Forelimb muscle (tissue), 1 donor: ENCODE data around the gene NRL. TPM values are rescaled to one million over a fixed set of nuclear protein-coding genes. Genes with fewer than 3 reads are reported as not detected.
A peak's percentile ranks its signal among the peaks of the same experiment; 100 is the strongest.
"Not testable (repeated sequence)": the region's sequence is repeated elsewhere in the genome, so short reads cannot be mapped to it uniquely, and the experiment has no call there.

ENCODE experiments used
- DNase-seq: peaks from one replicate; pipeline ENCODE4 v3.0.0-alpha.2; 2013; ENCODE audit warnings: low read depth
- polyA plus RNA-seq: library from polyadenylated mRNA; unstranded; fragments of 120-200 nt; gene quantifications from one replicate; pipeline ENCODE4 v1.2.1, GENCODE V29; 2013; ENCODE audit not compliant: insufficient read length

The NRL gene
- polyA plus RNA-seq, 1 donor = 1.8 TPM

DNA sequence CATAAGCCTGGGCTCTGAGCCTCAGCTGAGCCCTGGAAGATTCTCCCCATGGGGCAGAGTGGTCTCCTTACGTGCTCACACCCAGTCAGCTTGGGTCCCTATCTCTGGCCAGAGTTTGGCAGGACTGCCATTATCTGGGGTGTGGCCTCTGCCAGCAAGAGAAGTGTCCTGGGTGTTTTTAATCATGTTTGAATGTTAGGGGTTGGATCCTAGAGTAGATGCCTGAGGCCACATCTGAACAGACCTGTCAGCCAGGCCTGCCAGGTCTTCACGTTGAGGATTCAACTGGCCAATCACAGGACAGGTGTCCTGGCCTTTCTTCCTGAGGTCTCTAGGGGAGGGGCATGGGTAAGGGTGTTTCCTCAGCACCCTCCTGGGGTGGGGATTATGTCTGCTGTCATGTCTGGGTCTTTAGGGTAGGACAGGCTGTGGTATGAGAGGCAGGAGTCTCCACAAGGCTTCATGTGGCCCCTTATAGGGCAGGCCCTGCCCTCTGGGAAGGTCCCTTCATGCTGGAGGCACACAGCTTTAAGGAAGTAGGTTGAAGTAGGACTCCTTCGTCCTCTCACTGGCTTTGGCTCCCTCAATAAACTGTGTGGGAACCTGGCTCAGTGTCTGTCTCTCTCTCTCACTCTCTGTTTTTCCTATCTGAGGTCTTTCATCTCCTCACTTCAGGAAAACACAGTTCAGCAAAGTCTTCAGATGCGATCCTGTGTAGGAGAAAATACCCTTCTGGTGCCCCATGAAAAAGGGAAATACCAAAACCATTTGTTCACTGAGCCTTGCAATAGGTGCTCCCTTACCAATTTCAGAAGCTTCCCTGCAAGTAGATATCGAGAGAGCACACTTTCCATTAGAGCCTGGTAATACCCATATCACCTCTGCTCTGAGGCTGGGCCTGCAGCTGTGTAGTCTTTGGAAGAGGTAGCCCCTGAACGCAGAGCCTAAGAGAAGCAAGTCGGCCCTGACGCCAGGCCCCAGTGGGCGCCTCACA is 9.0 kb upstream of the NRL start:
- no peak for DNase-seq

DNA sequence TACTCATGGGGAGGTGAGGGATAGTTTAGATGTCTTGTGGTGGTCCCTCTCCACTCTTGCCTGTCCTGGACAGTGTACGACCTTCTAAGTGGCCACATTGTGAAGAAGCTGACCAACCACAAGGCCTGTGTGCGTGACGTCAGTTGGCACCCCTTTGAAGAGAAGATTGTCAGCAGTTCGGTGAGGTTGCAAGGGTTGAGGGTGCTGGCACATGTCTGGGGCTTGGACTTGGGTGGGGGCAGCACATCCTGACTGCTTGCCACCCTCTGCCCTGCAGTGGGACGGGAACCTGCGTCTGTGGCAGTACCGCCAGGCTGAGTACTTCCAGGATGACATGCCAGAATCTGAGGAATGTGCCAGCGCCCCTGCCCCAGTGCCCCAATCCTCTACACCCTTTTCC is 8.1 kb upstream of the NRL start:
- DNase-seq = no peak

DNA sequence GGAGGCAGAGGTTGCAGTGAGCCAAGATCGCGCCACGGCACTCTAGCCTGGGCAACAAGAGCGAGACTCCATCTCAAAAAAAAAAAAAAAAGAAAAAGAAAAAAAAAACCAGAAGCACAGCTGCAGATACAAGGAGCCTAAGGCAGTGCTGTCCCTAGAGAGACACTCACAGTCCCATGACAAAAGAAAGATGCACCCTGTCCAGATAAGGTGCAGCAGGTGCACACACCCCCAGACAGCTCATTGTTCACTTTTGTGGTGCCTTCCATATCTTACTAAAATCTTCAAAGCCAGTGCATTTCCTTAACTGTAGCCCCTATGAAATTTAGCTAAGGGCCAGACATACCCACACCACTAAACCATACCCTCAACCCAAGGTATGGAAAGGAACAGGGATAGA is 7.7 kb upstream of the NRL start:
- DNase-seq = no peak

DNA sequence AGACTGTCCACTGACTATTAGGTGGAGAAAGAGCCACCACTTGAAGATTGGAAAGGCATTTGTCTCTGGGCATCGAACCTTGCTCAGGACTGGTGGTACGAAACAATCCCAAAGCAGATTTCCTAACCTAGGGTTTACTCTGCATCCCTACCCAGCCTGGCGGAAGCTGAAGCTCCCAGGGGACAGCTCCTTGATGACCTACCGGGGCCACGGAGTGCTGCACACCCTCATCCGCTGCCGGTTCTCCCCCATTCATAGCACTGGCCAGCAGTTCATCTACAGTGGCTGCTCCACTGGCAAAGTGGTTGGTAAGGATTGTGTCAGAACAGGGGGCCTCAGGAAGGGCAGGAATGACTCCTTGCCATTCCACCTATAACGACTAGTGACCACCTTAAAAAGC is 6.5 kb upstream of the NRL start:
- no peak for DNase-seq

DNA sequence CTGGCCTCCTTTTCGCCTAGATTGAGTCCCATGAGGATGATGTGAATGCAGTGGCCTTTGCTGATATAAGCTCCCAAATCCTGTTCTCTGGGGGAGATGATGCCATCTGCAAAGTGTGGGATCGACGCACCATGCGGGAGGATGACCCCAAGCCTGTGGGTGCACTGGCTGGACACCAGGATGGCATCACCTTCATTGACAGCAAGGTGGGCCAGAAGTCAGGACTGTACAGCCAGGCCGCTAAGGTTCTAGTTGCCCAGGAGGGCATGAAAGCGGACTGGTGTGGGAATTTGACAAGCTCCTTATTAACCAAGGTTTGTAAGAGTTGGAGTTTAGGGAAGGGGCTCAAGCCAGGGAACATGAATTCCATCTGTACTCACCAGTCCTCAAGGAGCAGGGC is 4.9 kb upstream of the NRL start:
- DNase-seq = no peak

DNA sequence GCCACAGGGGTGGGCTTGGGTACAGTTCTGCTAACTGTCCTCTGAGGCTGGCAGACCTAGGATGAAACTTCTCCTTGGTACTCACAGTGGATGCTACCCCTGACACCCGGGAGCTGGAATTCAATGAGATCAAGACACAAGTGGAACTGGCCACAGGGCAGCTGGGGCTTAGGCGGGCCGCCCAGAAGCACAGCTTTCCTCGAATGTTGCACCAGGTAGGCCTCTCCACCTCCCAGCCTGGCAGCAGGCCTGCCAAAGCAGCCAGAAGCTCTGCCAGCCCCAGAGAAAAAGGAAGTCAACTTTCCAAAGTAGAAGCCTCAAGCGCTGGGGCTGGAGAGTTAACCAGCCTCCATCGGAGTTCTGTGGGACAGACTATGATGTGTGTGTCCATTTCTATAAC is 2.4 kb upstream of the NRL start:
- DNase-seq = no peak

DNA sequence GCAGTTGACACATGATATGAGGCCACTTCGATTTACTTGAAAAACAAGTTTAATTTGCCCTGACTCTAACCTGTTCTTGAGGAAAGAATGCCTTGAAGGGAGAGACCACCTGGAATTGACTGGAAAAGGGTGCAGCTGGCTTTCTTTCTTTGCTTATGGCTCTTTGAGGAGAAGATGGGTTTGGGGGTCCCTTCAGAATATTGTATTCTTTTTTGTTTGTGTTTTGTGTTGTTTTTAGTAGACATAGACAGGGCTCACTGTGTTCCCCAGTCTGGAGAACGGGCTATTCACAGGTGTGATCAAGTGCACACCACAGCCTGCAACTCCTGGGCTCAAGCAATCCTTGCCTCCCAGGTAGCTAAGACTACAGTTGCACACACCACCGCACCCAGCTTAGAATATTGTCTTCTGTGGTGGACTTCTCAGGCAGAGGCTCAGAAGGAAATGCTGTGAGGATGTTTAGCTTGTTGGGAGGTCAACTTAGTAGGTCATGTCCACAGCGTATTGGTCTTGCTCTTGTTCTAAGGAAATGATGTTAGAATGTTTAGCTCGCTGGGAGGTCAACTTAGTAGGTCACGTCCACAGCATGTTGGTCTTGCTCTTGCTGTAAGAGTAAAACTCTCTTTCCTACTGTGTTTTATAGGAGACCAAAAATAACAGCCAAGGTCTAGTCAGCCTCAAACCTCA is 1.5 kb upstream of the NRL start:
- DNase-seq = no peak

DNA sequence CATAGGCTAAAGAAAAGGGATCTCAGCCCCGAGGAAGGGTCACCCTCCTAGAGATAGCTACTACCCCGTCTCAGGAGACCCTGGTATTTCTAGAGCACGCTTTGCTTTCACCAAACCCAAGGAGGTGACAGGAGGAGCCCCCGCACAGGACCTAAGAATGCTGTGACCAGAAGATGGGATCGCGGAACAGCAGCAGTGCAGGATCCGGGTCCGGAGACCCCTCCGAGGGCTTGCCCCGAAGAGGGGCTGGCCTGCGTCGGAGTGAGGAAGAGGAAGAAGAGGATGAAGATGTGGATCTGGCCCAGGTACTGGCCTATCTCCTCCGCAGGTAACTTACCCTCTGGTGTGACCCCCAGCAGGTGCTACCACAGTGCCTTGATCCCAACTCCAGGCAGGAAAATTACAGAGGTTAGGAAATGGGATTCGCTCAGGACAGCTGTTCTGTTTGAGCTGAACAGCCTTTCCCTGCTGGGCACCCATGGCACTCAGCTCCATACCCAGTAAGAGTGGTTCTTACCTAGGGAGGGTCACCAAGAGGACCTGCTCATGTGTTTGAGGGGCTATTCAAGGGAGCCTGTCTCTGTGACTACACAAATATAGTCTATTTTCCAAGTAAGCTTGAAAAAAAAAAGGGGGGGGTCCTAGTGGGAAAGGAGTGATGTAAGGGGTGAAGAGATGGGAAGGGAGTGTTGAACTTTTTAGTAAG is 826 bp upstream of the NRL start:
- DNase-seq = no peak

DNA sequence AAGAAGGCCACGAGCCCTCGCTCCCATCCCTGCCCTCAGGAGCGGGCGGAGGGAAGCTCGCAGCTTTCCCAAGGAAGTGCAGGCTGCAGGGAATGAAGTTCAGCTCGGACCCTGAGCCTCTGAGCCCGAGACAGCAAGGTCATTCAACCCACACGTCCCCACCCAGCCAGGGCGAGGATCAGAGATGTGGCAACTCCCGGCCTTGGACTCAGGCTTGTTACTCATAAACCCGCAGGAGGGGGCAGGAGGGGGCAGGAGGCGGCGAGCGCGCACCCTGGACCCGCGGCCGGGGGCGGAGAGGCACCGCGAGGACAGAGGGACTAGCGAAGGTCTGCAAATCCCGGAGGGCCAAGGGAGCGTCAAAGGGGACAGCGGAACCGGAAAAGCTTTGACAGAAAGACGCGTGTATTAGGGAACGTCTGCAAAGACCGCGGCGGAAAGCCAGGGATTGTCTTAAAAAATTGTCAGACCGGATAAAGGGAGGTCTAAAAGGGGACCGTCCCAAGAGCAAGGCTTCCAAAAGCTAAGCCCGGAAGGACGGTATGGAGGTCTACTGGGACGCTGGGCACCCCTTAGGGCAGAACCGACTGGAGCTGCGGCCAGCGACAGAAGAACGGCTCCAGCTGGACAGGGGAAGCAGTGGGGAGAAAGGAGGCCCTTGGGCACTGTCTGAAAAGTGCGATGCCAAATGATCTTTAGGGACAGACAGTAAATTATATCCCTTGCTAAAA is 783 bp downstream of the NRL start:
- DNase-seq = peak; percentile 66

DNA sequence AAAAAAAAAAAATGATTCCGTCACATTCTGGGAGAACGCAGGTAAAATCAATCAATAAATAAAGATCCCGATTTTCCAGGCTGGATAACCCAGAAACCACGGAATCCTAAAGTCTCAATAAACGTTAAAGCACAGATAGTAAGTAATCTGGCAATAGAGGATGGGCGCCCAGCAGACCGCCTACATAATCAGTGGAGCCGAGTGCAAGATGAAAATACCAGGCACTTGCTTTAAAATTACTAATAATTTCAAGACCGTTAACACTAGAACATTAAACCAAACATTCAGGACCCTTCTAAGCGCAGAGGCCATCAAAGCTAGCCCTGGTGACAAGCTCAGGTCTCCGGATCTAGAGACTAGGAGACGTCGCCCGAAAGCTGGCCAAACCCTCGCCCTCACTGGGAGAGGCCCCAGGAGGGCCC is 1.4 kb downstream of the NRL start:
- DNase-seq = no peak

DNA sequence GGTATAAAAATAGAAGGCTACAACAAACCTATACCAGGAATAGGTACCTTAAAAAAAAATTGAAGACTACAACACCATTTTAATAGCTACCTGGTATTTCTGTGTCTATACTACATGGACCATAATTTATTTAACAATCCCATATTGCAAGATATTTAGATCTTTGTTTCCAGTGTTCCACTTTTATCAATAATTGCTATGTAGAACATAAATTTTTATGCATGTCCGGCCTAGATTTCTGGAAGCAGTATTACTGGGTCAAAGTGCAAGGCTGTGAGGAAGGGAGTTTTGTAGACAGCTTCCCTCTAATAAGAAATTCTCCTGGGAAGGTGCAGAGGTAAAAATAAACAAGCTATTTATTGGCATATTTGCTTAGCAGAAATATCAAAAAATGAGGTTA is 4.2 kb downstream of the NRL start:
- DNase-seq = no peak

DNA sequence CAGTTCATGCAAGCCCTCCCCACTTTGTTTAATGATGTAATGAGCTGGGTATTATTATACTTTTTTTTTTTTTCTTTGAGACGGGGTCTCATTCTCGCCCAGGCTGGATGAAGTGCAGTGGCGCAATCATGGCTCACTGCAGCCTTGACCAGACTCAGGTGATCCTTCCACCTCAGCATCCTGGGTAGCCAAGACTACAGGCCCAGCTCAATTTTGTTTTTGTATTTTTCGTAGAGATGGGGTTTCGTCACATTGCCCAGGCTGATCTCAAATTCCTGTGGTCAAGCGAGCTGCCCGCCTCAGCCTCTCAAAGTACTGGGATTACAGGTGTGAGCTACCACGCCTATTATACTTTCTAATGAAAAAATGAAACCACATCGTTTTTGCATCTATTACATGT is 4.7 kb downstream of the NRL start:
- no peak for DNase-seq

DNA sequence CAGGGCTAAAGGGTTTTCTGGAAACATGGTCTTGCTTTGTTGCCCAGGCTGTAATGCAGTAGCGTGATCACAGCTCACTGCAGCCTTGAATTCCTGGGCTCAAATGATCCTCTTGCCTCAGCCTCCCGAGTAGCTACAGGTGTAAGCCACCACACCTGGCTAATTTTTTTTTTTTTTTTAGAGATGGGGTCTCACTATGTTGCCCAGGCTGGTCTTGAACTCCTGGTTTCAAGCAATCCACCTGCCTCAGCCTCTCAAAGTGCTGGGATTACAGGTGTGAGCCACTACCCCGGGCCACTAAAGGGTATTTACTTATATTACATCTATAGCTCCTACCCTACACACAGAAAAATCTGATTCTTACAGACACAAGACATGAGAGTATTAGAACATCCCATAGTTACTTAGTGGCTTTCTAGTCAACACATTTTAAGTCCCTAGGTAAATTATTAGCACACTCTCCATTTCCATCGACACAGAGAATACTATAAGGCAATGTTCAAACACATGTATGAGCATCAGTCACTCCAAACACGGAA is 6.3 kb downstream of the NRL start:
- no peak for DNase-seq

DNA sequence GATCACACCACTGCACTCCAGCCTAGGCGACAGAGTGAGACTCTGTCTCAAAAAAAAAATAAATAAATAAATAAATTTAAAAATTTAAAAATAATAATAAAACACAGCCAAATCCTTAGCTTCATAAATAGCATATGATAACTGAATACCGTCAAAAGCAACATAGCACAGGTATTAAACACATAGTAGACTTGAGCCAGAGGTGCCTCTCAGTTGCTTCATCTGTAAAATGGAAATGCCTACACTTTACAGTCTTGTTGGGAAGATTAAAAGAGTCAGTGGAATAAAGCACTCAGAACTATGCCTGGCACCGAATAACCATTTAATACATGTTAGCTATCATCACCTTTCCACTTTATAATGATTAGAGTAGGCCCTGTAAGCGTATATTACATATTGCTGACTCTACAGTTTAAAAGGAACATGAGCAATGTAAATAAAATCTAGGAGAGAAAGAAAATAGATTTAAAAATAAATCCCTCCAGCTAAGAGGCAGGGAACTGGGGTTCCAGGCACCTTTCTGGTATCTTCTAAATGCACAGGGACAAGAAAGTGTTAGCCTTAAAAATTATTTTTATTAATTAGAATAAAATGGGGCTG is 8.0 kb downstream of the NRL start:
- no peak for DNase-seq

DNA sequence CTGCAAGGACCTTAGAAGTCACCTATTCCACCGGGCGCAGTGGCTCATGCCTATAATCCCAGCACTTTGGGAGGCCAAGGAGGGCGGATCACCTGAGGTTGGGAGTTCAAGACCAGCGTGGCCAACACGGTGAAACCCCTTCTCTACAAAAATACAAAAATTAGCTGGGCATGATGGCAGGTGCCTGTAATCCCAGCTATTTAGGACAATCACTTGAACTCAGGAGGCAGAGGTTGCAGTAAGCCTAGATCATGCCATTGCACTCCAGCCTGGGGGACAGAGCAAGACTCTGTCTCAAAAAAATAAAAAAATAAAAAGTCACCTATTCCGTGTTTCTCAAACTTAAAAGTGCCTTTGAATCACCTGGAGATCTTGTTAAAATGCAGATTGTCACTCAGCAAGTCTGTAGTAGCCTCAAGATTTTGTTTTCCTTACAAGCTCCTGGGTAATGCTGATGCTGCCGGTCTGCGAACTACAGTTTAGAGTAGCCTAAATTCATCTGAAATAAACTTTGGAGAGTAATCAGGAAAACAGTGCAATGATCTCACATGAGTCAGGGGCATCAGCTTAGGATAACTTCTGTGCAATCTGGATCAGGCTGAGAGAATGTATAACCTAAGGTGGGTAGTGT is 9.0 kb downstream of the NRL start:
- DNase-seq = not testable (repeated sequence)

DNA sequence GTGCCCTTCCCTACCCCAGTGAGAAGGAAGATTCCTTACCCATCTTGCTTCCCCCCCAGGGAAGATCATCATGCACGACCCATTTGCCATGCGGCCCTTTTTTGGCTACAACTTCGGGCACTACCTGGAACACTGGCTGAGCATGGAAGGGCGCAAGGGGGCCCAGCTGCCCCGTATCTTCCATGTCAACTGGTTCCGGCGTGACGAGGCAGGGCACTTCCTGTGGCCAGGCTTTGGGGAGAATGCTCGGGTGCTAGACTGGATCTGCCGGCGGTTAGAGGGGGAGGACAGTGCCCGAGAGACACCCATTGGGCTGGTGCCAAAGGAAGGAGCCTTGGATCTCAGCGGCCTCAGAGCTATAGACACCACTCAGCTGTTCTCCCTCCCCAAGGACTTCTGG is 11.3 kb downstream of the NRL start:
- no peak for DNase-seq

DNA sequence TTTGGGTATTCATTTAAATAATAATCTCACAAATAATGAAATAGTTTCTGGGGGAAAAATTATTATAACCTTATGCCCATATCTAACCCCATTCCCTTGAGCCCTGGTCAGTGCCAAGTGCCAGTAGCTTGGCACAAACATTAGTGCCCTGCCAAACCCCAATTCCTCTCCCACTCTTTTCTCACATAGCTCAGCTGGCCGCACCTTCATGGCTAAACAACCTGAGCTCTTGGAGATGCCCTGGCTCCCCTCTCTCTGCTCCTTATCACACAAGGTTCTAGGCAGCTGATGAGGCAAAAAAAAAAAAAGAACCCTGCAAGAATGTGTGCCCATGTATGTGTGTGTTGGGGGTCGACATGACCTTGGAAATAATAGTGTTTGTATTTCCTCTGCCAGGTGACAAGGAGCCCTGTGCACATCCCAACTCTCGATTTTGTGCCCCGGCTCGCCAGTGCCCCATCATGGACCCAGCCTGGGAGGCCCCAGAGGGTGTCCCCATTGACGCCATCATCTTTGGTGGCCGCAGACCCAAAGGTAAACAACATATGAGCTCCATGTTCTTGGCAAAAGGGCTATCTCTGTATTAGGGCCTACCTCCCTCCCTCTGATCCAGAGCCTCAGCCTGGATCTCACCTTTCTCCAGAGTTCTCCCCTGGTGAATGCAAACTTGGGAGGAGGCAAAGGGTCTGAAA is 12.2 kb downstream of the NRL start:
- DNase-seq = no peak

DNA sequence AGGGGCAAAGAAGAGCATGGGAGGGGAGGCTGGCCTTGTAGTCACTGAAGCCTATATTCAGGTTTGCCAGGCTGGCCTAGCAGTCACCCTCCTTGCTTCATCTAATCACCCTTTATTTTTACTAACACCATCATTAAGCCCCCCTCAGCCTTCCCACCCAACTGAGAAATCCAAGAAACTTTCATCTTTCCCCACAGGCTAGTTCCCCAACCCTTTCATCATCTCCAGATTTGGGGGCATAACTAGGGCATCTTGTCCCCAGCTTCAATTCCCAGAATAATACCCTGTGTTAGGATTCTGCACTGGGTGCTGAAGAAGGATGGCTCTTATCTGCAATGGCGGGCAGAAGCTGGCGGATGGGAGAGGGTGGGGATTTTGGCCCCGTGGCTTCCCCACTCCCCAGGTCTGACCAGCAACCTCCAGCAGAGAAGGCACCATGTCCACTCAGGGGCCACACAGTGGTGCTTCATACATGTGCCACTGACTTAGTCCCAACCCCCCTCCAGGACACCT is 13.7 kb downstream of the NRL start:
- DNase-seq = no peak

DNA sequence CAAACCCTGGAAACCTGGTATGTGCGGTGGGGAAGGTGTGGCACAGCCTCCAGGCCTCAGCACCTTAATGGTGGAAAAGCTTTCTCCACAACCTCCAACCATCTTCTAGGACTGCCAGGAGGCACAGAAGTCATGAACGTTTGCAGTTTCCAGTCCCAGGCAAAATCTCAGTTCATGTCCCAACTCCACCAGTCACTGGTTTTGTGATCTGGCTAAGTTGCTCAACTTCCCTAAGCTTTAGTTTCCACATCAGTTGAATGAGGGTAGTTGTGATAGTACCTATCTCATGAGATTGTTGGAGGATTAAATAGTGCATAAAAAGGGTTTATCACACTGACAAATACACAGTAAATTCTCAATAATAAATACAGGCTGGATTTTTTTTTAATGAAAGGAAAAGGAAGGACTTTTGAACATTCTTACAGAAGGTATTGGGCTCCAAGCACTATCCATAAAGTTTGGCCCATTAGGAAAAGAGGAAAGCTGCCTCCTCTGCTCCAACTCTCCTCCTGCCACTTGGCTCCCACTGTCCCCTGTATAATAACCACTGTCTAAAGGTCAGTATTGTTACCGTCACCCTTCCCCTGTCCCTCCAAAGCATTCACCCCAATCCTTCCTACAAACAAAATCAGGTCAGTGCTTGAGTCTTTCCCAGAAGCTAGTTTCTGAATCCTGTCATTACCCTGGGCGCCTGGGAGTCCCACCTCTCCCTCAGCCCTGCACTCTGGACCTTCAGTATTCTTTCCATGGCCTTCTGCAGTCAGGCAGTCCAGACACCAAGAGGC is 14.4 kb downstream of the NRL start:
- no peak for DNase-seq
